Stimulated activated naive CD8-positive, alpha-beta T cell treated with anti-CD3 and anti-CD28 coated beads, Interleukin-15, Interleukin-2, amounts not matched to agents 100 ng/mL and 50 ng/mL, for 24 hours (primary cell): Measurements from ENCODE around the gene NCKAP5.

Experiments
- H3K27ac Mint-ChIP-seq: one replicate; pipeline ENCODE4 v1.8.0; 2021; ENCODE audit warnings: mild to moderate bottlenecking, mixed read lengths
- H3K27me3 Mint-ChIP-seq: one replicate; pipeline ENCODE4 v1.8.0; 2021; ENCODE audit warnings: mixed read lengths
- H3K36me3 Mint-ChIP-seq: one replicate; pipeline ENCODE4 v1.8.0; 2021; ENCODE audit warnings: low read depth, mixed read lengths
- H3K4me1 Mint-ChIP-seq: one replicate; pipeline ENCODE4 v1.8.0; 2021; ENCODE audit warnings: low read depth, mixed read lengths
- H3K4me3 Mint-ChIP-seq: one replicate; pipeline ENCODE4 v1.8.0; 2021; ENCODE audit warnings: mild to moderate bottlenecking, mixed read lengths
- H3K9me3 Mint-ChIP-seq: one replicate; pipeline ENCODE4 v1.8.0; 2021; ENCODE audit warnings: mixed read lengths

Gene NCKAP5

GRCh38 chr2:133334923-133335322 is 233.3 kb downstream of the NCKAP5 start:
- Mint-ChIP-seq H3K36me3 (no peaks in the 10 kb centered on the region), H3K4me1 (no peaks in the 10 kb centered on the region), H3K4me3 (no peak overlapping the region), H3K27me3 (no peaks in the 10 kb centered on the region), H3K27ac (no peak overlapping the region), H3K9me3 (no peaks in the 10 kb centered on the region)

GRCh38 chr2:133333181-133333580 is 235.1 kb downstream of the NCKAP5 start:
- Mint-ChIP-seq H3K9me3 (no peaks in the 10 kb centered on the region), H3K4me3 (no peak overlapping the region), H3K36me3 (no peaks in the 10 kb centered on the region), H3K4me1 (no peaks in the 10 kb centered on the region), H3K27me3 (peaks cover 3% of the 10 kb centered on the region), H3K27ac (no peak overlapping the region)

GRCh38 chr2:133331436-133331835 is 236.8 kb downstream of the NCKAP5 start:
- no peaks in the 10 kb centered on the region for H3K36me3 Mint-ChIP-seq
- H3K9me3 Mint-ChIP-seq, result no peaks in the 10 kb centered on the region
- H3K4me3 Mint-ChIP-seq, result no peak overlapping the region
- no peak overlapping the region for H3K27ac Mint-ChIP-seq
- peaks cover 3% of the 10 kb centered on the region for H3K27me3 Mint-ChIP-seq
- no peaks in the 10 kb centered on the region for H3K4me1 Mint-ChIP-seq

- no peak overlapping the region for H3K4me3 Mint-ChIP-seq
- H3K4me1 Mint-ChIP-seq, result no peaks in the 10 kb centered on the region
- peaks cover 3% of the 10 kb centered on the region for H3K27me3 Mint-ChIP-seq
- no peak overlapping the region for H3K27ac Mint-ChIP-seq
- H3K9me3 Mint-ChIP-seq, result no peaks in the 10 kb centered on the region
- H3K36me3 Mint-ChIP-seq, result no peaks in the 10 kb centered on the region
These were observed 241.4 kb downstream of the NCKAP5 start for GRCh38 chr2:133326652-133327397.

- Mint-ChIP-seq H3K36me3 (no peaks in the 10 kb centered on the region), H3K4me3 (no peak overlapping the region), H3K9me3 (no peaks in the 10 kb centered on the region), H3K4me1 (no peaks in the 10 kb centered on the region), H3K27ac (no peak overlapping the region), H3K27me3 (peaks cover under 1% of the 10 kb centered on the region)
These were observed 244.1 kb downstream of the NCKAP5 start for GRCh38 chr2:133324150-133324561.

GRCh38 chr2:133322909-133323308 is 245.4 kb downstream of the NCKAP5 start:
- H3K4me1 Mint-ChIP-seq, result no peaks in the 10 kb centered on the region
- no peak overlapping the region for H3K4me3 Mint-ChIP-seq
- H3K9me3 Mint-ChIP-seq, result no peaks in the 10 kb centered on the region
- H3K36me3 Mint-ChIP-seq, result no peaks in the 10 kb centered on the region
- no peaks in the 10 kb centered on the region for H3K27me3 Mint-ChIP-seq
- H3K27ac Mint-ChIP-seq, result no peak overlapping the region

- Mint-ChIP-seq H3K27ac (no peak overlapping the region), H3K9me3 (no peaks in the 10 kb centered on the region)
These were observed 251.1 kb downstream of the NCKAP5 start for GRCh38 chr2:133317178-133317577.

GRCh38 chr2:133316557-133316956 is 251.7 kb downstream of the NCKAP5 start:
- Mint-ChIP-seq H3K27me3 (no peaks in the 10 kb centered on the region), H3K27ac (no peak overlapping the region), H3K4me1 (no peaks in the 10 kb centered on the region), H3K36me3 (no peaks in the 10 kb centered on the region), H3K4me3 (no peak overlapping the region), H3K9me3 (no peaks in the 10 kb centered on the region)

More at GRCh38 chr2:133317178-133317577, 251.1 kb downstream of the NCKAP5 start:
- Mint-ChIP-seq H3K27me3 (no peaks in the 10 kb centered on the region), H3K4me1 (no peaks in the 10 kb centered on the region), H3K36me3 (no peaks in the 10 kb centered on the region), H3K4me3 (no peak overlapping the region)

- no peaks in the 10 kb centered on the region for H3K27me3 Mint-ChIP-seq
- H3K4me1 Mint-ChIP-seq, result no peaks in the 10 kb centered on the region
- no peak overlapping the region for H3K4me3 Mint-ChIP-seq
- H3K9me3 Mint-ChIP-seq, result peaks cover 3% of the 10 kb centered on the region
- H3K36me3 Mint-ChIP-seq, result no peaks in the 10 kb centered on the region
- no peak overlapping the region for H3K27ac Mint-ChIP-seq
These were observed 253.0 kb downstream of the NCKAP5 start for GRCh38 chr2:133315280-133315679.

- H3K9me3 Mint-ChIP-seq, result peaks cover 3% of the 10 kb centered on the region
- H3K4me3 Mint-ChIP-seq, result no peak overlapping the region
- no peaks in the 10 kb centered on the region for H3K27me3 Mint-ChIP-seq
- no peak overlapping the region for H3K27ac Mint-ChIP-seq
- no peaks in the 10 kb centered on the region for H3K36me3 Mint-ChIP-seq
- no peaks in the 10 kb centered on the region for H3K4me1 Mint-ChIP-seq
These were observed 253.5 kb downstream of the NCKAP5 start for GRCh38 chr2:133314795-133315194.

- Mint-ChIP-seq H3K4me1 (no peaks in the 10 kb centered on the region), H3K9me3 (peaks cover 6% of the 10 kb centered on the region), H3K4me3 (no peak overlapping the region), H3K27me3 (no peaks in the 10 kb centered on the region), H3K27ac (no peak overlapping the region), H3K36me3 (no peaks in the 10 kb centered on the region)
These were observed 256.1 kb downstream of the NCKAP5 start for GRCh38 chr2:133312038-133312729.

- H3K4me1 Mint-ChIP-seq, result no peaks in the 10 kb centered on the region
- H3K27me3 Mint-ChIP-seq, result no peaks in the 10 kb centered on the region
- H3K9me3 Mint-ChIP-seq, result peaks cover 6% of the 10 kb centered on the region
- no peaks in the 10 kb centered on the region for H3K36me3 Mint-ChIP-seq
- no peak overlapping the region for H3K4me3 Mint-ChIP-seq
- no peak overlapping the region for H3K27ac Mint-ChIP-seq
These were observed 262.0 kb downstream of the NCKAP5 start for GRCh38 chr2:133306236-133306635.

- Mint-ChIP-seq H3K4me3 (no peak overlapping the region), H3K27me3 (no peaks in the 10 kb centered on the region), H3K4me1 (no peaks in the 10 kb centered on the region), H3K27ac (no peak overlapping the region), H3K36me3 (no peaks in the 10 kb centered on the region), H3K9me3 (peaks cover 4% of the 10 kb centered on the region)
These were observed 263.9 kb downstream of the NCKAP5 start for GRCh38 chr2:133304344-133304743.

- no peak overlapping the region for H3K4me3 Mint-ChIP-seq
- H3K4me1 Mint-ChIP-seq, result no peaks in the 10 kb centered on the region
- no peaks in the 10 kb centered on the region for H3K36me3 Mint-ChIP-seq
- peaks cover 4% of the 10 kb centered on the region for H3K9me3 Mint-ChIP-seq
- no peak overlapping the region for H3K27ac Mint-ChIP-seq
- H3K27me3 Mint-ChIP-seq, result no peaks in the 10 kb centered on the region
These were observed 265.1 kb downstream of the NCKAP5 start for GRCh38 chr2:133303150-133303549.

- Mint-ChIP-seq H3K4me3 (no peak overlapping the region), H3K27me3 (no peaks in the 10 kb centered on the region), H3K36me3 (no peaks in the 10 kb centered on the region), H3K27ac (no peak overlapping the region), H3K9me3 (no peaks in the 10 kb centered on the region), H3K4me1 (no peaks in the 10 kb centered on the region)
These were observed 271.9 kb downstream of the NCKAP5 start for GRCh38 chr2:133296401-133296800.
